PC-9 (cell line): ENCODE data around the gene CDIPT.

Experiments used
- CTCF ChIP-seq: fragments of 200-600 bp; sonication (generic); conservative IDR thresholded peaks from 2 replicates; pipeline ENCODE4 v1.6.1; 2017; ENCODE audit warnings: mixed run types, antibody characterized with exemption, mild to moderate bottlenecking, moderate library complexity
- EZH2 ChIP-seq: fragments of 200-600 bp; sonication (generic); IDR thresholded peaks from 2 replicates; pipeline ENCODE4 v1.8.0; 2017; ENCODE audit warnings: antibody characterized with exemption, low read depth

- TF ChIP-seq CTCF (no peak), EZH2 (no peak)
These were observed 10.4 kb downstream of the CDIPT start for GRCh38 chr16:29852654-29853053.
